HepG2 (cell line): ENCODE data around the gene TMEM187. TPM values are rescaled to one million over a fixed set of nuclear protein-coding genes. Genes with fewer than 3 reads are reported as not detected.

Experiments
- ATAC-seq: fragments of 200-7000 bp; cut with Tn5 transposase; 3 replicates; pipeline ENCODE4 v1.9.1; 2020; ENCODE audit warnings: mild to moderate bottlenecking, moderate library complexity
- BruUV-seq: library from RNA; stranded (reverse); fragments of 400-500 nt; replicated peaks from 2 replicates; lab custom pipeline; 2021; lab: Mats Ljungman, UMichigan
- CTCF ChIA-PET: fragments of 300-600 bp; formaldehyde crosslinking; extraction: SDS; loops from one replicate; lab custom pipeline; 2021; ENCODE audit warnings: low total read pairs, inconsistent platforms, low intra/inter-chr PET ratio; lab: Yijun Ruan, JAX
- POLR2A ChIA-PET: fragments of 350-600 bp; sonication (Branson Sonifier 250); formaldehyde crosslinking; loops from one replicate; lab custom pipeline; 2020; ENCODE audit warnings: antibody characterized with exemption, inconsistent platforms; lab: Yijun Ruan, JAX
- DNase-seq: peaks from one replicate; pipeline ENCODE4 v3.0.0-alpha.2; 2015; ENCODE audit warnings: low spot score
- FAIRE-seq: peaks from 3 replicates; lab custom pipeline; 2011; peaks lifted over from hg19 to GRCh38; lab: Jason Lieb, UNC
- H2AFZ ChIP-seq: one replicate; pipeline ENCODE4 v1.6.1; 2011; ENCODE audit warnings: low read length, inconsistent platforms
- H3K27ac ChIP-seq: fragments of 300-600 bp; 3 replicates; pipeline ENCODE4 v1.8.0; 2011; ENCODE audit warnings: mixed run types, mild to moderate bottlenecking, mixed read lengths, low read length, inconsistent platforms; ENCODE audit not compliant: insufficient read depth; ENCODE audit errors: extremely low read length
- H3K27me3 ChIP-seq, 2 experiments: fragments of 200-600 bp in 1 of 2; 2 replicates in 1 of 2; 3 replicates in 1 of 2; pipeline versions ENCODE4 v1.6.0 to v1.8.0; 2011; ENCODE audit warnings: low read length in 2 of 2, mild to moderate bottlenecking in 2 of 2, moderate library complexity in 2 of 2, inconsistent platforms in 1 of 2; ENCODE audit not compliant: insufficient read depth in 2 of 2, control insufficient read depth in 1 of 2
- H3K36me3 ChIP-seq, 2 experiments: fragments of 200-600 bp in 1 of 2; replicated peaks in 1 of 2; 2 replicates in 1 of 2; 3 replicates in 1 of 2; pipeline versions ENCODE4 v1.5.1 to v1.8.0; 2011; ENCODE audit warnings: low read length in 2 of 2, inconsistent platforms in 1 of 2; ENCODE audit not compliant: insufficient read depth in 2 of 2, control insufficient read depth in 1 of 2
- H3K4me1 ChIP-seq: 2 replicates; pipeline ENCODE4 v1.5.1; 2012; ENCODE audit warnings: low read length, inconsistent platforms; ENCODE audit not compliant: insufficient read depth
- H3K4me2 ChIP-seq: 2 replicates; pipeline ENCODE4 v1.6.0; 2011; ENCODE audit warnings: low read depth, low read length, inconsistent platforms
- H3K4me3 ChIP-seq, 3 experiments: fragments of 200-600 bp in 1 of 3; sonication (generic), shearing (Covaris generic) in 1 of 3; replicated peaks in 1 of 3; 2 replicates each; pipeline ENCODE4 v1.5.1; 2011 to 2016; ENCODE audit warnings: low read length in 3 of 3, inconsistent platforms in 2 of 3, low read depth in 2 of 3, mild to moderate bottlenecking in 2 of 3, control low read depth in 1 of 3, mixed read lengths in 1 of 3; ENCODE audit not compliant: insufficient read depth in 1 of 3
- H3K79me2 ChIP-seq: one replicate; pipeline ENCODE4 v1.6.1; 2011; ENCODE audit warnings: low read length, inconsistent platforms; ENCODE audit not compliant: insufficient read depth
- H3K9ac ChIP-seq: 2 replicates; pipeline ENCODE4 v1.6.0; 2011; ENCODE audit warnings: mild to moderate bottlenecking, low read depth, low read length, inconsistent platforms; ENCODE audit not compliant: insufficient read depth
- H3K9me3 ChIP-seq: 2 replicates; pipeline ENCODE4 v1.5.1; 2012; ENCODE audit warnings: mild to moderate bottlenecking, low read length
- H4K20me1 ChIP-seq: 2 replicates; pipeline ENCODE4 v1.6.0; 2011; ENCODE audit warnings: inconsistent platforms, mild to moderate bottlenecking, low read length, moderate library complexity; ENCODE audit not compliant: insufficient read depth
- AGO2 ChIP-seq: fragments of 200-400 bp; formaldehyde crosslinking; optimal IDR thresholded peaks from 2 replicates; pipeline ENCODE3; 2017; ENCODE audit warnings: mild to moderate bottlenecking, low read depth, low read length, moderate library complexity
- CEBPG ChIP-seq: IDR thresholded peaks from 2 replicates; pipeline ENCODE4 v1.6.1; 2016
- CREB3 ChIP-seq: sonication (generic); formaldehyde crosslinking; IDR thresholded peaks from 2 replicates; pipeline ENCODE4 v1.5.0; 2020; ENCODE audit warnings: missing genetic modification reagents
- GTF3A ChIP-seq: sonication (generic); formaldehyde crosslinking; conservative IDR thresholded peaks from 2 replicates; pipeline ENCODE4 v1.4.0; 2020; ENCODE audit warnings: mild to moderate bottlenecking, missing genetic modification reagents
- IKZF1 ChIP-seq: fragments of 450-650 bp; IDR thresholded peaks from 2 replicates; pipeline ENCODE4 v1.7.1; 2016
- KMT2A ChIP-seq: sonication (generic); formaldehyde crosslinking; IDR thresholded peaks from 2 replicates; pipeline ENCODE4 v1.4.0; 2020; ENCODE audit warnings: missing genetic modification reagents
- NFYC ChIP-seq: IDR thresholded peaks from 2 replicates; pipeline ENCODE4 v1.6.1; 2016; ENCODE audit warnings: missing genetic modification reagents, missing compliant biosample characterization
- SIN3A ChIP-seq: IDR thresholded peaks from 2 replicates; pipeline ENCODE4 v1.6.1; 2011; ENCODE audit warnings: low read depth, mild to moderate bottlenecking, control low read depth, low read length, borderline replicate concordance
- SMAD9 ChIP-seq: sonication (generic); formaldehyde crosslinking; IDR thresholded peaks from 2 replicates; pipeline ENCODE4 v1.5.1; 2020; ENCODE audit warnings: mild to moderate bottlenecking, missing genetic modification reagents
- TBL1XR1 ChIP-seq: fragments of 150-350 bp; IDR thresholded peaks from 2 replicates; pipeline ENCODE4 v1.6.1; 2014; ENCODE audit warnings: borderline replicate concordance, low read length; ENCODE audit not compliant: partially characterized antibody
- THAP8 ChIP-seq: sonication (generic); formaldehyde crosslinking; IDR thresholded peaks from 2 replicates; pipeline ENCODE4 v1.5.1; 2020; ENCODE audit warnings: missing genetic modification reagents, mild to moderate bottlenecking, borderline replicate concordance
- U2AF1 ChIP-seq: fragments of 200-400 bp; formaldehyde crosslinking; optimal IDR thresholded peaks from 2 replicates; pipeline ENCODE3; 2017; ENCODE audit warnings: mild to moderate bottlenecking, low read depth, low read length
- ZBTB1 ChIP-seq: sonication (generic); formaldehyde crosslinking; IDR thresholded peaks from 2 replicates; pipeline ENCODE4 v1.4.0; 2020; ENCODE audit warnings: missing genetic modification reagents, borderline replicate concordance
- ZBTB3 ChIP-seq: sonication (generic); formaldehyde crosslinking; IDR thresholded peaks from 2 replicates; pipeline ENCODE4 v1.4.0; 2020; ENCODE audit warnings: low read depth, mild to moderate bottlenecking, moderate library complexity, missing genetic modification reagents, borderline replicate concordance
- ZBTB38 ChIP-seq: sonication (generic); formaldehyde crosslinking; IDR thresholded peaks from 2 replicates; pipeline ENCODE4 v1.5.1; 2020; ENCODE audit warnings: mild to moderate bottlenecking, missing genetic modification reagents
- ZFY ChIP-seq: sonication (generic); formaldehyde crosslinking; IDR thresholded peaks from 2 replicates; pipeline ENCODE4 v1.4.0; 2020; ENCODE audit warnings: missing genetic modification reagents
- ZMAT3 ChIP-seq: sonication (generic); formaldehyde crosslinking; conservative IDR thresholded peaks from 2 replicates; pipeline ENCODE4 v1.7.0; 2021; ENCODE audit warnings: missing genetic modification reagents
- ZNF687 ChIP-seq: sonication (generic); formaldehyde crosslinking; IDR thresholded peaks from 2 replicates; pipeline ENCODE4 v1.5.1; 2020; ENCODE audit warnings: mild to moderate bottlenecking, missing genetic modification reagents, moderate library complexity
- ZNF878 ChIP-seq: sonication (generic); formaldehyde crosslinking; IDR thresholded peaks from 2 replicates; pipeline ENCODE4 v1.8.1; 2023; ENCODE audit warnings: mild to moderate bottlenecking, missing genetic modification reagents, moderate library complexity
- WGBS: methylation state at CpG from one replicate; pipeline ENCODE4 v1.1.6; 2017; ENCODE audit warnings: low lambda C conversion rate; 5-methylcytosine and 5-hydroxymethylcytosine counted together
- in situ Hi-C: cut with HindIII; loops from 2 replicates; pipeline ENCODE4 v1.10.0; 2017; ENCODE audit warnings: low pct_unique_long_range_greater_than_20kb; ENCODE audit not compliant: extremely low pct_ligation_motif_present
- intact Hi-C: fragments of 100-400 bp; cut with micrococcal nuclease; formaldehyde crosslinking; loops from one replicate; pipeline ENCODE4 v1.10.0; 2022; ENCODE audit not compliant: unreplicated experiment
- polyA plus RNA-seq, 8 experiments: library from polyadenylated mRNA; depleted of rRNA in 3 of 8; stranded (reverse) in 7 of 8; unstranded in 1 of 8; fragments of >200 nt; fragmentation: Illumina TruSeq in 4 of 8; extraction: Trizol in 4 of 8; gene quantifications; 2 replicates each; pipeline versions ENCODE4 v1.2.1 to v1.2.3, GENCODE V29; 2011 to 2016; ENCODE audit warnings: low read depth in 4 of 8, missing spikeins in 1 of 8, mixed read lengths in 1 of 8; ENCODE audit not compliant: insufficient read depth in 1 of 8
- total RNA-seq, 5 experiments: library from RNA; depleted of rRNA; stranded (reverse); fragments of >200 nt; fragmentation: Illumina TruSeq; extraction: Trizol; gene quantifications; 2 replicates each; pipeline ENCODE4 v1.2.3, GENCODE V29; 2016; ENCODE audit warnings: low read depth in 1 of 5
- TF ChIP-seq, protein P1 (sequence below): conservative IDR thresholded peaks from 2 replicates; pipeline ENCODE4 v1.6.1; 2018; ENCODE audit warnings: missing genetic modification reagents

The TMEM187 gene
- total and polyA plus RNA-seq, 2 of the 13 experiments (the other 11 are each of a cell fraction or from before 2014, with no cell fraction given): 2.2 to 6.2 TPM

GRCh38 chrX:154021131-154021611 is 48.6 kb downstream of the TMEM187 start:
- POLR2A ChIA-PET: interaction anchor here (1.3 to 1.8 kb wide), 4 partner anchors 9 to 17 kb away, joined by 3 to 6 read pairs (median 5); no protein-coding TSS in a partner anchor
- H3K4me3 ChIP-seq: no peak overlapping the region
- intact Hi-C loops: loop anchor here (2.0 kb wide), 1 partner anchor 36 kb away; no protein-coding TSS in a partner anchor
- TF ChIP-seq GTF3A (CRISPR knock-in tag): no peak
- TF ChIP-seq U2AF1: no peak
- TF ChIP-seq ZFY (CRISPR knock-in tag): no peak
- peak; percentile 66 for TF ChIP-seq AGO2
- TF ChIP-seq IKZF1: no peak
- TF ChIP-seq ZBTB38 (CRISPR knock-in tag): peak; percentile 67; the same call in 1 of the 2 replicates
- TF ChIP-seq ZNF878: no peak
- TF ChIP-seq NFYC: no peak
- no peak for TF ChIP-seq TBL1XR1
- TF ChIP-seq, protein P1, sequence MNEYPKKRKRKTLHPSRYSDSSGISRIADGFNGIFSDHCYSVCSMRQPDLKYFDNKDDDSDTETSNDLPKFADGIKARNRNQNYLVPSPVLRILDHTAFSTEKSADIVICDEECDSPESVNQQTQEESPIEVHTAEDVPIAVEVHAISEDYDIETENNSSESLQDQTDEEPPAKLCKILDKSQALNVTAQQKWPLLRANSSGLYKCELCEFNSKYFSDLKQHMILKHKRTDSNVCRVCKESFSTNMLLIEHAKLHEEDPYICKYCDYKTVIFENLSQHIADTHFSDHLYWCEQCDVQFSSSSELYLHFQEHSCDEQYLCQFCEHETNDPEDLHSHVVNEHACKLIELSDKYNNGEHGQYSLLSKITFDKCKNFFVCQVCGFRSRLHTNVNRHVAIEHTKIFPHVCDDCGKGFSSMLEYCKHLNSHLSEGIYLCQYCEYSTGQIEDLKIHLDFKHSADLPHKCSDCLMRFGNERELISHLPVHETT (CRISPR knock-in tag): no peak
- TF ChIP-seq CREB3: no peak
- no peak for TF ChIP-seq ZBTB1 (CRISPR knock-in tag)
- TF ChIP-seq SIN3A: no peak
- TF ChIP-seq CEBPG (CRISPR knock-in tag): no peak
- TF ChIP-seq ZMAT3: no peak
- TF ChIP-seq ZNF687 (CRISPR knock-in tag): peak; percentile 35; the same call in 1 of the 2 replicates
- no peak for TF ChIP-seq ZBTB3 (CRISPR knock-in tag)
- no peak for TF ChIP-seq THAP8 (CRISPR knock-in tag)
- TF ChIP-seq KMT2A (CRISPR knock-in tag): no peak
- TF ChIP-seq SMAD9 (CRISPR knock-in tag): no peak

More at GRCh38 chrX:154021131-154021611, 48.6 kb downstream of the TMEM187 start:
- CTCF ChIA-PET: no interaction called here
- peak overlapping the region; percentile 78; the same call in 1 of the 2 replicates for H3K4me2 ChIP-seq
- 89% methylated on average over 4 of the region's 11 CpGs for WGBS
- BruUV-seq: no TSS peak
- peaks cover 15% of the 10 kb centered on the region for H3K79me2 ChIP-seq
- H4K20me1 ChIP-seq: no peaks in the 10 kb centered on the region
- H3K27ac ChIP-seq: no peak overlapping the region
- H2AFZ ChIP-seq: no peak overlapping the region
- peaks cover 44% of the 10 kb centered on the region for H3K4me1 ChIP-seq
- no peaks in the 10 kb centered on the region for H3K27me3 ChIP-seq
- ATAC-seq (no peak), FAIRE-seq (no peak), DNase-seq (no peak)
- peaks cover 0 to 7% of the 10 kb centered on the region in 2 experiments; a peak in 1 of 5 replicates for H3K36me3 ChIP-seq
- H3K9ac ChIP-seq: no peak overlapping the region
- no peaks in the 10 kb centered on the region for H3K9me3 ChIP-seq
- in situ Hi-C loops: no loop called here
